Esophagus muscularis mucosa (tissue), 4 donors: ENCODE data around the gene RPS6KL1. TPM values are rescaled to one million over a fixed set of nuclear protein-coding genes. Genes with fewer than 3 reads are reported as not detected.

Experiments used
- DNase-seq: peaks from one replicate; pipeline ENCODE4 v3.0.0-alpha.2; 2017; ENCODE audit errors: extremely low spot score
- H3K27ac ChIP-seq, 4 donors: fragments of 200-600 bp; sonication (generic); replicated peaks in 1 of 4; 1 replicate in 3 of 4; 2 replicates in 1 of 4; pipeline ENCODE4 v1.5.1; 2016 to 2019; ENCODE audit warnings: mild to moderate bottlenecking in 1 of 4
- H3K27me3 ChIP-seq, 4 donors: fragments of 200-600 bp; sonication (generic); one replicate each; pipeline versions ENCODE4 v1.5.1 to v1.6.0; 2016 to 2019
- H3K36me3 ChIP-seq, 4 donors: fragments of 200-600 bp; sonication (generic); one replicate each; pipeline ENCODE4 v1.5.1; 2016 to 2019
- H3K4me1 ChIP-seq, 4 donors: fragments of 200-600 bp; sonication (generic); one replicate each; pipeline ENCODE4 v1.5.1; 2016 to 2019
- H3K4me3 ChIP-seq, 4 donors: fragments of 200-600 bp; sonication (generic); 1 replicate in 2 of 4; 2 replicates in 2 of 4; pipeline ENCODE4 v1.5.1; 2016 to 2019; ENCODE audit warnings: mild to moderate bottlenecking in 4 of 4, moderate library complexity in 1 of 4
- H3K9me3 ChIP-seq, 4 donors: fragments of 200-600 bp; sonication (generic); 1 replicate in 3 of 4; 2 replicates in 1 of 4; pipeline ENCODE4 v1.5.1; 2016 to 2019
- EP300 ChIP-seq: sonication (generic); formaldehyde crosslinking; IDR thresholded peaks from one replicate; pipeline ENCODE4 v1.6.1; 2017; ENCODE audit warnings: antibody characterized with exemption
- POLR2A ChIP-seq: fragments of 450-650 bp; IDR thresholded peaks from one replicate; pipeline ENCODE4 v1.6.1; 2017; ENCODE audit warnings: antibody characterized with exemption, moderate library complexity, mild to moderate bottlenecking, low read depth
- POLR2AphosphoS5 ChIP-seq, 2 donors: sonication (generic); formaldehyde crosslinking; IDR thresholded peaks; one replicate each; pipeline ENCODE4 v1.6.1; 2017; ENCODE audit warnings: antibody characterized with exemption in 2 of 2
- WGBS: methylation state at CpG from one replicate; pipeline ENCODE4 v1.1.5; 2018; 5-methylcytosine and 5-hydroxymethylcytosine counted together
- intact Hi-C: fragments of 100-400 bp; cut with DNase I; formaldehyde crosslinking; loops from one replicate; pipeline ENCODE4 v1.15.1; 2023
- total RNA-seq, 4 donors: library from RNA; depleted of rRNA; stranded (reverse); fragments of >200 nt; gene quantifications; one replicate each; pipeline versions ENCODE4 v1.1.0 to v1.2.1, GENCODE V29; 2016
- TF ChIP-seq, protein P1 (sequence below), 3 experiments: fragments of 200-600 bp in 2 of 3; fragments of 450-650 bp in 1 of 3; sonication (generic) in 2 of 3; IDR thresholded peaks; one replicate each; pipeline ENCODE4 v1.5.1; 2017 to 2019; ENCODE audit warnings: antibody characterized with exemption in 3 of 3, mild to moderate bottlenecking in 2 of 3, moderate library complexity in 1 of 3

The RPS6KL1 gene, protein sequence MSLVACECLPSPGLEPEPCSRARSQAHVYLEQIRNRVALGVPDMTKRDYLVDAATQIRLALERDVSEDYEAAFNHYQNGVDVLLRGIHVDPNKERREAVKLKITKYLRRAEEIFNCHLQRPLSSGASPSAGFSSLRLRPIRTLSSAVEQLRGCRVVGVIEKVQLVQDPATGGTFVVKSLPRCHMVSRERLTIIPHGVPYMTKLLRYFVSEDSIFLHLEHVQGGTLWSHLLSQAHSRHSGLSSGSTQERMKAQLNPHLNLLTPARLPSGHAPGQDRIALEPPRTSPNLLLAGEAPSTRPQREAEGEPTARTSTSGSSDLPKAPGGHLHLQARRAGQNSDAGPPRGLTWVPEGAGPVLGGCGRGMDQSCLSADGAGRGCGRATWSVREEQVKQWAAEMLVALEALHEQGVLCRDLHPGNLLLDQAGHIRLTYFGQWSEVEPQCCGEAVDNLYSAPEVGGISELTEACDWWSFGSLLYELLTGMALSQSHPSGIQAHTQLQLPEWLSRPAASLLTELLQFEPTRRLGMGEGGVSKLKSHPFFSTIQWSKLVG
- 1 to 10 TPM; 5.3 to 9.7 (median 7.7) TPM for total RNA-seq

DNA sequence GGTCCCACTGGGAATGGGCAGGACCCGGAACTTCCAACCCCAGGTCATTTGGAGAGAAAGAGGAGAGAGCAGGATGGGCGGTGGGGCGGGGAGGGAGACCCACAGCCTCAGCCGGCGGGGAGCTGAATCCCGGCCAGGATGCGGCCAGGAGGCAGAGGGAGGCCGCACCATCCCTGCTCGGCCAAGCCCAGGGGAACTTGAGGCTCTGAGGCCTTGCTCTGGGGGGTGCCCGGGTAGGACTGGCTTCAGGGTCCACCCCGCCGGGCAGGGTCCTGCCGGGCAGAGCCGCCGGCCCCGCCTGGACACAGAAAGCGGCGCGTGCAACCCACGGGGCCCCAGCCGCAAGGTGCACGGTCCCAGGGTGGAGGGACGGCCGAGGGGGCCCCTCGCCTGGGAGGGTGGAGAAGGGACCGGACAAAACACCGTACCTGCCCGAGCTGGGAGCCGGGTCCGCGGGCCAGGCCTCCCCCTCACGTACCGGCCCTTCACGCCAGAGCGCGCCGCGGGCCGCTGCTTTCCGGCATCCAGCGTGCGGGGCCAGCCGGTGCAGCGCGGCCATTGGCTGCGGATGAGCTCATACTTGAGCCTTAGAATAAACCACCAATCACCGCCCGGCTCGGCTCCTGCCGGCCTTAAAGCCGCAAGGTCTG, at the start of gene RPS6KL1:
RPS6KL1 (minus strand) TSS at position 509 of the 650 bp plus-strand sequence. CDS start 1,719 bp downstream, outside the sequence.
- peak; percentile 37 for TF ChIP-seq POLR2A
- TF ChIP-seq EP300: no peak
- TF ChIP-seq POLR2AphosphoS5 (IDR thresholded peaks at IDR 0.05): peak; percentile 67 to 69
- Histone ChIP-seq H3K27ac (peak within 1 kb of the TSS; percentile 75 to 82 (median 76)), H3K9me3 (no peaks in the 10 kb centered on the region), H3K4me1 (peaks cover 21 to 32% (median 28%) of the 10 kb centered on the region in 4 donors), H3K4me3 (peak within 1 kb of the TSS; percentile 67 to 80 (median 79)), H3K27me3 (no peaks in the 10 kb centered on the region), H3K36me3 (peaks cover 0 to 17% (median 5%) of the 10 kb centered on the region in 4 donors)
- intact Hi-C loops: no loop called here
- no peak for DNase-seq
- 6% methylated on average over 26 of the region's 51 CpGs for WGBS

DNA sequence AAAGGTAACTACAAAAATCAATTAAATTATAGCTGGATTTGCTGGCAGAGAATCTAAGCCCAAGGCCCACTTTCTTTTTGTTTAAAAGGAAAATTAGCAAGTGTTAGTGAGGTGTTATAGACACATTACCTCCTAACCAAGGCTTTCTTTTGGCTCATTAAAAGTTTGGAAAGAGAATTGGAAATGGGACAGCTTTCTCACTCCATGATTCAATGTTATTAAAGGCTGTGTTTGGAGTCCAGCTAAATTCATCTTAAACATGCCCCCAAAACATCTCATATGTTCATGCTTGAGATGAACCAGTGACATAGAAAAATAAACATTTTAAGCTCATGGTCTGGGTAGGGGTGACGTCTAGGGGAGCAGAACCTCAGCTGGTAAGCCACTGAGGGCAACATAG, 45.8 kb upstream of the RPS6KL1 start:
- no peak for DNase-seq
- H3K4me3 ChIP-seq: no peak overlapping the region
- H3K27ac ChIP-seq: peak overlapping the region in 1 of 4 donors; percentile 2
- no peaks in the 10 kb centered on the region for H3K9me3 ChIP-seq
- intact Hi-C loops: no loop called here
- no peaks in the 10 kb centered on the region for H3K36me3 ChIP-seq
- no peaks in the 10 kb centered on the region for H3K27me3 ChIP-seq
- H3K4me1 ChIP-seq: peaks cover 22 to 40% (median 24%) of the 10 kb centered on the region in 4 donors
- TF ChIP-seq, protein P1, sequence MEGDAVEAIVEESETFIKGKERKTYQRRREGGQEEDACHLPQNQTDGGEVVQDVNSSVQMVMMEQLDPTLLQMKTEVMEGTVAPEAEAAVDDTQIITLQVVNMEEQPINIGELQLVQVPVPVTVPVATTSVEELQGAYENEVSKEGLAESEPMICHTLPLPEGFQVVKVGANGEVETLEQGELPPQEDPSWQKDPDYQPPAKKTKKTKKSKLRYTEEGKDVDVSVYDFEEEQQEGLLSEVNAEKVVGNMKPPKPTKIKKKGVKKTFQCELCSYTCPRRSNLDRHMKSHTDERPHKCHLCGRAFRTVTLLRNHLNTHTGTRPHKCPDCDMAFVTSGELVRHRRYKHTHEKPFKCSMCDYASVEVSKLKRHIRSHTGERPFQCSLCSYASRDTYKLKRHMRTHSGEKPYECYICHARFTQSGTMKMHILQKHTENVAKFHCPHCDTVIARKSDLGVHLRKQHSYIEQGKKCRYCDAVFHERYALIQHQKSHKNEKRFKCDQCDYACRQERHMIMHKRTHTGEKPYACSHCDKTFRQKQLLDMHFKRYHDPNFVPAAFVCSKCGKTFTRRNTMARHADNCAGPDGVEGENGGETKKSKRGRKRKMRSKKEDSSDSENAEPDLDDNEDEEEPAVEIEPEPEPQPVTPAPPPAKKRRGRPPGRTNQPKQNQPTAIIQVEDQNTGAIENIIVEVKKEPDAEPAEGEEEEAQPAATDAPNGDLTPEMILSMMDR (IDR thresholded peaks at IDR 0.05): no peak
- no peak for TF ChIP-seq POLR2AphosphoS5 (IDR thresholded peaks at IDR 0.05)
- TF ChIP-seq EP300: no peak
- no peak for TF ChIP-seq POLR2A
- WGBS: 38% methylated on average over 1 of the region's 1 CpG

DNA sequence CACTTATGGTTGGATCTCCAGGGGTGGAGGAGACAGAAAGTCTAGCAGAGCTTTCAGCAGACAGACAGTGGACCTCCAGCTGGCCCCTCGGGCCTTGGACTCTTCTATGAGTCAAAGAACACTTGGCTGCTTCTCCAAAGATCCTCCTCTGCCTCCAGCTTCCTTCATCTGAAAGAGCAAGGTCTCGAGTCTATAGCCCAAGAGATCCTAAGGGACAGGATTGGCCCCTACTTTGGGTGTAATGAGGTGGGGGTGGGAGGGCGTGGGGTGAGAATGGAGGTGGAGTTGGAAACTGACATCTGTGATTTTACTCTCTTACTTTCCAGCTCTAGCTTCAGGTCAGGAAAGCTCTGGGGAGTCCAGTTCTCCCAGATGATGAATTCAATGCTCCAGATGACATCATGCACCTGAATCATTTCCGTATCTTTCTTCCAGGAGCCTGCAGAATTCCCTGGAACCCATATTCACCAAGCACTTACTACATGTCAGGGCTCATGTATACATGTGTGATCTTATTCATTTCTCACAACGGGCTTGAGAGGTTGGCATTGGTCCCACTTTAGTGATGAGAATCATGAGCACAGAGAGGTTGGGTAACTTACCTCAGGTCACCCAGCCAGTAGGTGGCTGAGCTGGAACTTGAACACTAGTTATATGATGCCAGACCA, 42.6 kb upstream of the RPS6KL1 start:
- TF ChIP-seq POLR2AphosphoS5 (IDR thresholded peaks at IDR 0.05): no peak
- no peak for TF ChIP-seq EP300
- TF ChIP-seq, protein P1 (IDR thresholded peaks at IDR 0.05): no peak
- TF ChIP-seq POLR2A: no peak
- WGBS: 72% methylated on average over 5 of the region's 5 CpGs
- intact Hi-C loops: no loop called here
- H3K36me3 ChIP-seq: no peaks in the 10 kb centered on the region
- no peak for DNase-seq
- no peak overlapping the region for H3K4me3 ChIP-seq
- no peak overlapping the region for H3K27ac ChIP-seq
- peaks cover 10 to 34% (median 23%) of the 10 kb centered on the region in 4 donors for H3K4me1 ChIP-seq
- H3K27me3 ChIP-seq: no peaks in the 10 kb centered on the region
- H3K9me3 ChIP-seq: no peaks in the 10 kb centered on the region

DNA sequence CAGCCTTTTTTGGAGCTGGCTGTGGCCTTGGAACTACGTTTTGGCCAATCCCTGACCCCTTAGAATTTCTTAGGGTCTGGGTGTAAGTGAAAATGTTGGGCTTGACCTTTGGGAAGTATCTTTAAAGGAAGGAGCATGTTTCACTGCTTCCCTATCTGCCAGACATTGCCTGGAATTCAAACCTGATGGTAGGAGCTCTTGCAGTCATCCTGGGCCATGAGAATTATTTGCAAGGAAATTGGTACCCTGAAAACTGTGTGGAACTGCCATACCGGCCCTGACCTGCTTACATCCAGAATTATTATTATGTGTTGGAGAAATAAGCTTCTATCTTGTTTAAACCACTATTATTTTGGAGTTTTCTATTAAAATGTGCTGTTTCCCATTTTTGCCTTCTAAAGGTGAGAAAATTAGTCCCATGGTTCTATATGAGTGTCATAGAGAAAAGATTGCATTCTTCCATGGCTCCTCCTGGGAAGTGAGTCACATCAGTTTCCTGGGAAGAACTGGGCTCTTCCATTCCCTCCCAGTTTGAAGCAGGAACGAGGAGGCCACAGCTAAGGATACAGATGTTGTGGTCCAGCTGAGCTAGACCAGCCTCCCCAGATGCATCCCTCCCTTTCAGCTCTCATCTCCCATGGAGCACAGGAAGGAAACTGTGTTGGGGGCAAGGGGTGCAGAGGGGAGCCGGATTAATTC, 41.9 kb upstream of the RPS6KL1 start:
- DNase-seq: no peak
- intact Hi-C loops: no loop called here
- Histone ChIP-seq H3K27me3 (no peaks in the 10 kb centered on the region), H3K36me3 (no peaks in the 10 kb centered on the region), H3K9me3 (no peaks in the 10 kb centered on the region), H3K4me1 (peaks cover 10 to 34% (median 23%) of the 10 kb centered on the region in 4 donors), H3K4me3 (no peak overlapping the region), H3K27ac (no peak overlapping the region)
- TF ChIP-seq POLR2AphosphoS5 (IDR thresholded peaks at IDR 0.05): no peak
- TF ChIP-seq, protein P1 (IDR thresholded peaks at IDR 0.05): no peak
- TF ChIP-seq EP300: no peak
- no peak for TF ChIP-seq POLR2A
- 78% methylated on average over 3 of the region's 4 CpGs for WGBS
